Uterus (tissue), 2 donors: ENCODE measurements around the gene CPLANE2.

ENCODE experiments used
- POLR2A ChIP-seq, 2 donors: fragments of 450-650 bp; IDR thresholded peaks; one replicate each; pipeline ENCODE4 v1.6.1; 2016; ENCODE audit warnings: antibody characterized with exemption in 2 of 2, mild to moderate bottlenecking in 1 of 2, moderate library complexity in 1 of 2
- TF ChIP-seq, protein P1 (sequence below), 4 experiments: fragments of 200-600 bp in 2 of 4; fragments of 450-650 bp in 2 of 4; sonication (generic) in 2 of 4; IDR thresholded peaks; one replicate each; pipeline ENCODE4 v1.5.1; 2016 to 2019; ENCODE audit warnings: antibody characterized with exemption in 4 of 4, mild to moderate bottlenecking in 2 of 4, moderate library complexity in 1 of 4

GRCh38 chr1:16199157-16199501 is 37.9 kb downstream of the CPLANE2 start:
- TF ChIP-seq, protein P1, sequence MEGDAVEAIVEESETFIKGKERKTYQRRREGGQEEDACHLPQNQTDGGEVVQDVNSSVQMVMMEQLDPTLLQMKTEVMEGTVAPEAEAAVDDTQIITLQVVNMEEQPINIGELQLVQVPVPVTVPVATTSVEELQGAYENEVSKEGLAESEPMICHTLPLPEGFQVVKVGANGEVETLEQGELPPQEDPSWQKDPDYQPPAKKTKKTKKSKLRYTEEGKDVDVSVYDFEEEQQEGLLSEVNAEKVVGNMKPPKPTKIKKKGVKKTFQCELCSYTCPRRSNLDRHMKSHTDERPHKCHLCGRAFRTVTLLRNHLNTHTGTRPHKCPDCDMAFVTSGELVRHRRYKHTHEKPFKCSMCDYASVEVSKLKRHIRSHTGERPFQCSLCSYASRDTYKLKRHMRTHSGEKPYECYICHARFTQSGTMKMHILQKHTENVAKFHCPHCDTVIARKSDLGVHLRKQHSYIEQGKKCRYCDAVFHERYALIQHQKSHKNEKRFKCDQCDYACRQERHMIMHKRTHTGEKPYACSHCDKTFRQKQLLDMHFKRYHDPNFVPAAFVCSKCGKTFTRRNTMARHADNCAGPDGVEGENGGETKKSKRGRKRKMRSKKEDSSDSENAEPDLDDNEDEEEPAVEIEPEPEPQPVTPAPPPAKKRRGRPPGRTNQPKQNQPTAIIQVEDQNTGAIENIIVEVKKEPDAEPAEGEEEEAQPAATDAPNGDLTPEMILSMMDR (IDR thresholded peaks at IDR 0.05), result no peak
- TF ChIP-seq POLR2A (IDR thresholded peaks at IDR 0.05), result no peak
